Measurements from ENCODE around the gene TAS2R16.

Gene TAS2R16, protein sequence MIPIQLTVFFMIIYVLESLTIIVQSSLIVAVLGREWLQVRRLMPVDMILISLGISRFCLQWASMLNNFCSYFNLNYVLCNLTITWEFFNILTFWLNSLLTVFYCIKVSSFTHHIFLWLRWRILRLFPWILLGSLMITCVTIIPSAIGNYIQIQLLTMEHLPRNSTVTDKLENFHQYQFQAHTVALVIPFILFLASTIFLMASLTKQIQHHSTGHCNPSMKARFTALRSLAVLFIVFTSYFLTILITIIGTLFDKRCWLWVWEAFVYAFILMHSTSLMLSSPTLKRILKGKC

DNA sequence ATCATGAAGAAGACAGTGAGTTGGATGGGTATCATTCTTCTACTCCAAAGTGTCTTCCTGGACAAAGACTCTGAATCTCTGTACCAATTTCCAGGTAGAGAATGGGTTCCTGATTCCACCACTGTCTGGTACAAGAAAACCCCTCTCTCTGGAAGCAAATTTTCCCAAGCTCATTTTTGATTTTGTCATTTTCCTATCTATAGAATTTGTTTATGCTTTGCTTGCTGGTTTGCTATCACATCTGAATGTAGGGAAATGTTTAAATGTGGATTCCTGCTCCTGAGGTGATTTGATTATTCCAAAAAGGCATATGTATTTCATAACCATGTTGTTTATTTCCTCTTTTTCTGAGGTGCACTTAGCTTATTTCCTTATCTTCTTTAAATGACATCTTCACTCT lies at the start of gene TAS2R16:
Gene TAS2R16 (minus strand): TSS at position 101 of the 400 bp plus-strand sequence. CDS start 66 bp downstream, at position 35.
- no peak within 1 kb of the TSS for H3K4me3 ChIP-seq (ENCODE audit: low read depth, low read length)
- TF ChIP-seq POLR2A (IDR thresholded peaks at IDR 0.05; ENCODE audit: extremely low read depth, insufficient read length) (no peak), MYC (IDR thresholded peaks at IDR 0.05; ENCODE audit: low read depth, low read length) (no peak)
- TF ChIP-seq, protein P1, sequence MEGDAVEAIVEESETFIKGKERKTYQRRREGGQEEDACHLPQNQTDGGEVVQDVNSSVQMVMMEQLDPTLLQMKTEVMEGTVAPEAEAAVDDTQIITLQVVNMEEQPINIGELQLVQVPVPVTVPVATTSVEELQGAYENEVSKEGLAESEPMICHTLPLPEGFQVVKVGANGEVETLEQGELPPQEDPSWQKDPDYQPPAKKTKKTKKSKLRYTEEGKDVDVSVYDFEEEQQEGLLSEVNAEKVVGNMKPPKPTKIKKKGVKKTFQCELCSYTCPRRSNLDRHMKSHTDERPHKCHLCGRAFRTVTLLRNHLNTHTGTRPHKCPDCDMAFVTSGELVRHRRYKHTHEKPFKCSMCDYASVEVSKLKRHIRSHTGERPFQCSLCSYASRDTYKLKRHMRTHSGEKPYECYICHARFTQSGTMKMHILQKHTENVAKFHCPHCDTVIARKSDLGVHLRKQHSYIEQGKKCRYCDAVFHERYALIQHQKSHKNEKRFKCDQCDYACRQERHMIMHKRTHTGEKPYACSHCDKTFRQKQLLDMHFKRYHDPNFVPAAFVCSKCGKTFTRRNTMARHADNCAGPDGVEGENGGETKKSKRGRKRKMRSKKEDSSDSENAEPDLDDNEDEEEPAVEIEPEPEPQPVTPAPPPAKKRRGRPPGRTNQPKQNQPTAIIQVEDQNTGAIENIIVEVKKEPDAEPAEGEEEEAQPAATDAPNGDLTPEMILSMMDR (IDR thresholded peaks at IDR 0.05; ENCODE audit: low read depth, low read length) = no peak
- TF ChIP-seq, protein P2, sequence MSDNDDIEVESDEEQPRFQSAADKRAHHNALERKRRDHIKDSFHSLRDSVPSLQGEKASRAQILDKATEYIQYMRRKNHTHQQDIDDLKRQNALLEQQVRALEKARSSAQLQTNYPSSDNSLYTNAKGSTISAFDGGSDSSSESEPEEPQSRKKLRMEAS (IDR thresholded peaks at IDR 0.05; ENCODE audit: low read depth, low read length) = no peak
- DNase-seq (ENCODE audit: low read depth) = no peak

DNA sequence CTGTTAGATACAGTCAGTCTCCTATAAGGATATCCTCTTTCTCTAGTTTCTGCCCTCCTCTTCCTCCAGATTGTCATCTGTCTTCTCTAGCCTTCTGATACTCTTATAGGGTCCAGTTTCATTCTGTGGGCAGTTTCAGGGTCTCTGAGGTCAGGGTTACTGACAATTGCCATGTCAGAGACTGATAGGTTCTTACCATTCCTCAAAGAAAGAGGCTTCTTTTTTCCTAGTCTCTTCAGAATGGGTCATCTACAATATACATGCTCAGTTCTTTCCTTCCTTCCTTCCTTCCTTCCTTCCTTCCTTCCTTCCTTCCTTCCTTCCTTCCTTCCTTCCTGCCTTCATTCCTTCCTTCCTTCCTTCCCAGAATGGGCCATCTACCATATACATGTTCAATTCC lies 48.1 kb upstream of the TAS2R16 start:
- TF ChIP-seq, protein P1 (IDR thresholded peaks at IDR 0.05; ENCODE audit: low read depth, low read length) = no peak
- TF ChIP-seq, protein P2 (IDR thresholded peaks at IDR 0.05; ENCODE audit: low read depth, low read length) = no peak
- TF ChIP-seq POLR2A (IDR thresholded peaks at IDR 0.05; ENCODE audit: extremely low read depth, insufficient read length) = no peak
- TF ChIP-seq MYC (IDR thresholded peaks at IDR 0.05; ENCODE audit: low read depth, low read length) = no peak
- no peak for DNase-seq (ENCODE audit: low read depth)
- H3K4me3 ChIP-seq (ENCODE audit: low read depth, low read length) = no peak overlapping the region

DNA sequence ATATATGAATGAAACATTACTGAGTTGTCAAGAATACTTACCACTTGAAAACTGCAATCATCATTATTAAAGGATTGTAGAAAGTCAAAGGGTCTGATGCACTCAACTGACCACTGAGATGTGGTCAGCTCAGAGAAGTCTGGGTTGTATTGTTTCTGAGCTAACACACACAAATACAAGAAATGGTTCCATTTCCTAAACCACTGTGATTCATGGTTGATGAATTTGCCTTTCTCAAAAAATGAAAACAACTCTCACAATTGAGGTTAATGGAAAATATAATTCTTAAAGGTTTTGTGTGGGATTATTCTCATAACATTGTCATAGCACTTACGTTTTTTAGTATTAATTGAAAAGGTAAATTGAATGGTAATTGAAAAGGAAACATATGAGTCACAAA lies 45.6 kb upstream of the TAS2R16 start:
- DNase-seq (ENCODE audit: low read depth) = no peak
- TF ChIP-seq, protein P2 (IDR thresholded peaks at IDR 0.05; ENCODE audit: low read depth, low read length) = no peak
- H3K4me3 ChIP-seq (ENCODE audit: low read depth, low read length) = no peak overlapping the region

DNA sequence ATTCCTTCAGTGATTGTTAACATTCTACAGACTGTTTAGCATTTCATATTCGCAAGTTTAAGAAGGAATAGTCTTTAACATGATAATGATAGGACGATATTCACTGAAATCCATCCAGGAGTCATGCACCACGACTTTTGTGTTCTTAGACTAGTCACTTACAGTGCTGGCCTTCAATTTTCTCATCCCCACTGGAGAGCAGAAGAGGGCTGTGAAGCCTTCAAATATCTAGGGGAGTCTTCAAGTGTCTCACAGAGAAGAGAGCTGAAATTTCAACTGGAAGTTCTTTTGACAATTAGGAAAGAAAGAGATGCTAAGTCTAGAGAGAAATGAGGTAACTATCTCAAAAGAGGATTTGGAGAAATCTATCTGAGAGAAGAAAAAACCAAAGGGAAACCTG lies 43.8 kb upstream of the TAS2R16 start:
- H3K4me3 ChIP-seq (ENCODE audit: low read depth, low read length) = no peak overlapping the region
- TF ChIP-seq, protein P2 (IDR thresholded peaks at IDR 0.05; ENCODE audit: low read depth, low read length) = no peak
- TF ChIP-seq POLR2A (IDR thresholded peaks at IDR 0.05; ENCODE audit: extremely low read depth, insufficient read length) (no peak), MYC (IDR thresholded peaks at IDR 0.05; ENCODE audit: low read depth, low read length) (no peak)
- TF ChIP-seq, protein P1 (IDR thresholded peaks at IDR 0.05; ENCODE audit: low read depth, low read length) = no peak
- no peak for DNase-seq (ENCODE audit: low read depth)

DNA sequence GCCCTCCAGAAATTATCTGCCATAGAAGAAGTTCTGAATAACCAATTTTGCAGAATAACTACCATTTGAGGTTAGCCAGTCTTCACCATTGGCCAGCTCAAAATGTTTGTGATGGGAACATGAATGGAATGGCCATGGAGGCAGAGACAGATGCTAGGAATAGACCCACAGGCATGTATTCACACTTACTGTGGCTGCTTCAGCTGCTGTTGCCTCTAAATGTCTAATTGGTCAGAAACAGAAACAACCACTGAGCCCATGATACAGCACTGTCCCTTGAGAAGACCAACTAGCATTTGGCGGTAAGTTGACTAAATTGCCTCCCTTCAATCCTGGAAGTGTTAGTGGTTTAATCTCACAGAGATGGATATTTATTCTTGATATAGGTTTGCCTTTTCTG lies 38.6 kb upstream of the TAS2R16 start:
- no peak overlapping the region for H3K4me3 ChIP-seq (ENCODE audit: low read depth, low read length)
- no peak for DNase-seq (ENCODE audit: low read depth)
- TF ChIP-seq, protein P1 (IDR thresholded peaks at IDR 0.05; ENCODE audit: low read depth, low read length) = no peak
- TF ChIP-seq MYC (IDR thresholded peaks at IDR 0.05; ENCODE audit: low read depth, low read length) = no peak
- TF ChIP-seq, protein P2 (IDR thresholded peaks at IDR 0.05; ENCODE audit: low read depth, low read length) = no peak
- no peak for TF ChIP-seq POLR2A (IDR thresholded peaks at IDR 0.05; ENCODE audit: extremely low read depth, insufficient read length)

DNA sequence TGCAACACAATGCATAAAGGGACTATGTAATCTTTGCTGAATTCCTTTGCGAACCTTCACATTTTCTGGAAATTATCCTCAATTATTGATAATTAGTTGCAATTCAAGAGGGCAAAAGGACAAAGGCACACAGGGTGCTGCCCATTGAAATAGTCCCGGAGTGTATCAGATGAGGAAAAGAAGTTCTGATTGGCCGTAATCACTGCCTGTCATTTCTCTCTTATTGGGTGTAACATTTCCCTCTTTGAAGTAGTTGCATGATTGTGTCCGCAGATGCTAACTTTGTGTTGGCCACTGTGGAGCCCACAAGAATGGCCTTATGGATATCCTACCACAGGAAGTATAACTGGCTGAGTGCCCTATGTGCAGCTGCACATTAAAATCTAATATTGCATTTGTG lies 35.1 kb upstream of the TAS2R16 start:
- DNase-seq (ENCODE audit: low read depth) = no peak
- no peak overlapping the region for H3K4me3 ChIP-seq (ENCODE audit: low read depth, low read length)
- TF ChIP-seq, protein P1 (IDR thresholded peaks at IDR 0.05; ENCODE audit: low read depth, low read length) = no peak
